GM19438 (cell line): Measurements from ENCODE around the gene NKX6-2.
"Not testable (repeated sequence)": the region's sequence is repeated elsewhere in the genome, so short reads cannot be mapped to it uniquely, and the experiment has no call there.

Experiments used
- ATAC-seq: cut with Tn5 transposase; IDR thresholded peaks from one replicate; pipeline ENCODE4 v1.9.1; 2021; ENCODE audit warnings: low read depth; ENCODE audit not compliant: unreplicated experiment

The NKX6-2 gene

GRCh38 chr10:132799865-132800264 is 13.9 kb upstream of the NKX6-2 start:
- no peak for ATAC-seq

- no peak for ATAC-seq
These were observed 12.9 kb upstream of the NKX6-2 start for GRCh38 chr10:132798876-132799275.

GRCh38 chr10:132798403-132798802 is 12.5 kb upstream of the NKX6-2 start:
- ATAC-seq: no peak

GRCh38 chr10:132797986-132798385 is 12.0 kb upstream of the NKX6-2 start:
- not testable (repeated sequence) for ATAC-seq

- no peak for ATAC-seq
These were observed 10.9 kb upstream of the NKX6-2 start for GRCh38 chr10:132796846-132797245.

- no peak for ATAC-seq
These were observed 8.2 kb upstream of the NKX6-2 start for GRCh38 chr10:132793871-132794849.

GRCh38 chr10:132793213-132793612 is 7.3 kb upstream of the NKX6-2 start:
- no peak for ATAC-seq

GRCh38 chr10:132792796-132793195 is 6.8 kb upstream of the NKX6-2 start:
- no peak for ATAC-seq

- ATAC-seq: not testable (repeated sequence)
These were observed 6.2 kb upstream of the NKX6-2 start for GRCh38 chr10:132792099-132792498.

- no peak for ATAC-seq
These were observed 5.2 kb upstream of the NKX6-2 start for GRCh38 chr10:132790934-132791829.

GRCh38 chr10:132790470-132790869 is 4.5 kb upstream of the NKX6-2 start:
- no peak for ATAC-seq

- ATAC-seq: no peak
These were observed 3.8 kb upstream of the NKX6-2 start for GRCh38 chr10:132789659-132790148.

GRCh38 chr10:132788831-132789219 is 2.9 kb upstream of the NKX6-2 start:
- no peak for ATAC-seq

GRCh38 chr10:132788180-132788830 is 2.4 kb upstream of the NKX6-2 start:
- no peak for ATAC-seq

GRCh38 chr10:132787495-132788179 is 1.7 kb upstream of the NKX6-2 start:
- ATAC-seq: no peak

- no peak for ATAC-seq
These were observed 1.0 kb upstream of the NKX6-2 start for GRCh38 chr10:132786884-132787494.

- no peak for ATAC-seq
These were observed 533 bp upstream of the NKX6-2 start for GRCh38 chr10:132786476-132786883.

GRCh38 chr10:132784866-132785722 is 853 bp downstream of the NKX6-2 start:
- no peak for ATAC-seq
